HepG2 (cell line): ENCODE results near the gene CABLES2. TPM values are rescaled to one million over a fixed set of nuclear protein-coding genes. Genes with fewer than 3 reads are reported as not detected.

ENCODE experiments used
- ATAC-seq: fragments of 200-7000 bp; cut with Tn5 transposase; 3 replicates; pipeline ENCODE4 v1.9.1; 2020; ENCODE audit warnings: mild to moderate bottlenecking, moderate library complexity
- BruUV-seq: library from RNA; stranded (reverse); fragments of 400-500 nt; replicated peaks from 2 replicates; lab custom pipeline; 2021; lab: Mats Ljungman, UMichigan
- CTCF ChIA-PET: fragments of 300-600 bp; formaldehyde crosslinking; extraction: SDS; loops from one replicate; lab custom pipeline; 2021; ENCODE audit warnings: low total read pairs, inconsistent platforms, low intra/inter-chr PET ratio; lab: Yijun Ruan, JAX
- POLR2A ChIA-PET: fragments of 350-600 bp; sonication (Branson Sonifier 250); formaldehyde crosslinking; loops from one replicate; lab custom pipeline; 2020; ENCODE audit warnings: antibody characterized with exemption, inconsistent platforms; lab: Yijun Ruan, JAX
- DNase-seq: peaks from one replicate; pipeline ENCODE4 v3.0.0-alpha.2; 2015; ENCODE audit warnings: low spot score
- FAIRE-seq: peaks from 3 replicates; lab custom pipeline; 2011; peaks lifted over from hg19 to GRCh38; lab: Jason Lieb, UNC
- H2AFZ ChIP-seq: one replicate; pipeline ENCODE4 v1.6.1; 2011; ENCODE audit warnings: low read length, inconsistent platforms
- H3K27ac ChIP-seq: fragments of 300-600 bp; 3 replicates; pipeline ENCODE4 v1.8.0; 2011; ENCODE audit warnings: mixed run types, mild to moderate bottlenecking, mixed read lengths, low read length, inconsistent platforms; ENCODE audit not compliant: insufficient read depth; ENCODE audit errors: extremely low read length
- H3K27me3 ChIP-seq, 2 experiments: fragments of 200-600 bp in 1 of 2; 2 replicates in 1 of 2; 3 replicates in 1 of 2; pipeline versions ENCODE4 v1.6.0 to v1.8.0; 2011; ENCODE audit warnings: low read length in 2 of 2, mild to moderate bottlenecking in 2 of 2, moderate library complexity in 2 of 2, inconsistent platforms in 1 of 2; ENCODE audit not compliant: insufficient read depth in 2 of 2, control insufficient read depth in 1 of 2
- H3K36me3 ChIP-seq, 2 experiments: fragments of 200-600 bp in 1 of 2; replicated peaks in 1 of 2; 2 replicates in 1 of 2; 3 replicates in 1 of 2; pipeline versions ENCODE4 v1.5.1 to v1.8.0; 2011; ENCODE audit warnings: low read length in 2 of 2, inconsistent platforms in 1 of 2; ENCODE audit not compliant: insufficient read depth in 2 of 2, control insufficient read depth in 1 of 2
- H3K4me1 ChIP-seq: 2 replicates; pipeline ENCODE4 v1.5.1; 2012; ENCODE audit warnings: low read length, inconsistent platforms; ENCODE audit not compliant: insufficient read depth
- H3K4me2 ChIP-seq: 2 replicates; pipeline ENCODE4 v1.6.0; 2011; ENCODE audit warnings: low read depth, low read length, inconsistent platforms
- H3K4me3 ChIP-seq, 3 experiments: fragments of 200-600 bp in 1 of 3; sonication (generic), shearing (Covaris generic) in 1 of 3; replicated peaks in 1 of 3; 2 replicates each; pipeline ENCODE4 v1.5.1; 2011 to 2016; ENCODE audit warnings: low read length in 3 of 3, inconsistent platforms in 2 of 3, low read depth in 2 of 3, mild to moderate bottlenecking in 2 of 3, control low read depth in 1 of 3, mixed read lengths in 1 of 3; ENCODE audit not compliant: insufficient read depth in 1 of 3
- H3K79me2 ChIP-seq: one replicate; pipeline ENCODE4 v1.6.1; 2011; ENCODE audit warnings: low read length, inconsistent platforms; ENCODE audit not compliant: insufficient read depth
- H3K9ac ChIP-seq: 2 replicates; pipeline ENCODE4 v1.6.0; 2011; ENCODE audit warnings: mild to moderate bottlenecking, low read depth, low read length, inconsistent platforms; ENCODE audit not compliant: insufficient read depth
- H3K9me3 ChIP-seq: 2 replicates; pipeline ENCODE4 v1.5.1; 2012; ENCODE audit warnings: mild to moderate bottlenecking, low read length
- H4K20me1 ChIP-seq: 2 replicates; pipeline ENCODE4 v1.6.0; 2011; ENCODE audit warnings: inconsistent platforms, mild to moderate bottlenecking, low read length, moderate library complexity; ENCODE audit not compliant: insufficient read depth
- CREM ChIP-seq, 2 experiments: sonication (generic) in 1 of 2; formaldehyde crosslinking in 1 of 2; IDR thresholded peaks; 2 replicates each; pipeline versions ENCODE4 v1.4.0 to v1.6.1; 2016 to 2020; ENCODE audit warnings: antibody characterized with exemption in 1 of 2, mild to moderate bottlenecking in 1 of 2, missing genetic modification reagents in 1 of 2
- POLR2AphosphoS2 ChIP-seq: IDR thresholded peaks from 2 replicates; pipeline ENCODE4 v1.6.1; 2011; ENCODE audit warnings: low read depth, low read length, improper control_type of control experiment
- RAD21 ChIP-seq: fragments of 450-650 bp; formaldehyde crosslinking; IDR thresholded peaks from 2 replicates; pipeline ENCODE4 v1.5.0; 2020; ENCODE audit warnings: mild to moderate bottlenecking
- ZNF232 ChIP-seq: sonication (generic); formaldehyde crosslinking; IDR thresholded peaks from 2 replicates; pipeline ENCODE4 v1.4.0; 2020; ENCODE audit warnings: missing genetic modification reagents, borderline replicate concordance
- WGBS: methylation state at CpG from one replicate; pipeline ENCODE4 v1.1.6; 2017; ENCODE audit warnings: low lambda C conversion rate; 5-methylcytosine and 5-hydroxymethylcytosine counted together
- in situ Hi-C: cut with HindIII; loops from 2 replicates; pipeline ENCODE4 v1.10.0; 2017; ENCODE audit warnings: low pct_unique_long_range_greater_than_20kb; ENCODE audit not compliant: extremely low pct_ligation_motif_present
- intact Hi-C: fragments of 100-400 bp; cut with micrococcal nuclease; formaldehyde crosslinking; loops from one replicate; pipeline ENCODE4 v1.10.0; 2022; ENCODE audit not compliant: unreplicated experiment
- polyA plus RNA-seq, 8 experiments: library from polyadenylated mRNA; depleted of rRNA in 3 of 8; stranded (reverse) in 7 of 8; unstranded in 1 of 8; fragments of >200 nt; fragmentation: Illumina TruSeq in 4 of 8; extraction: Trizol in 4 of 8; gene quantifications; 2 replicates each; pipeline versions ENCODE4 v1.2.1 to v1.2.3, GENCODE V29; 2011 to 2016; ENCODE audit warnings: low read depth in 4 of 8, missing spikeins in 1 of 8, mixed read lengths in 1 of 8; ENCODE audit not compliant: insufficient read depth in 1 of 8
- total RNA-seq, 5 experiments: library from RNA; depleted of rRNA; stranded (reverse); fragments of >200 nt; fragmentation: Illumina TruSeq; extraction: Trizol; gene quantifications; 2 replicates each; pipeline ENCODE4 v1.2.3, GENCODE V29; 2016; ENCODE audit warnings: low read depth in 1 of 5
- TF ChIP-seq, protein P1 (sequence below): sonication (generic); formaldehyde crosslinking; IDR thresholded peaks from 2 replicates; pipeline ENCODE4 v1.4.0; 2020; ENCODE audit warnings: missing genetic modification reagents, borderline replicate concordance
- TF ChIP-seq, protein P2 (sequence below): sonication (generic); formaldehyde crosslinking; IDR thresholded peaks from 2 replicates; pipeline ENCODE4 v1.4.0; 2020; ENCODE audit warnings: mild to moderate bottlenecking, missing genetic modification reagents
- TF ChIP-seq, protein P3 (sequence below): sonication (generic); formaldehyde crosslinking; IDR thresholded peaks from 2 replicates; pipeline ENCODE4 v1.5.0; 2020; ENCODE audit warnings: mild to moderate bottlenecking, missing genetic modification reagents, moderate library complexity
- TF ChIP-seq, protein P4 (sequence below), 2 experiments: sonication (generic) in 1 of 2; formaldehyde crosslinking in 1 of 2; IDR thresholded peaks; 2 replicates each; pipeline versions ENCODE4 v1.6.1 to v1.9.0; 2014 to 2022; ENCODE audit warnings: antibody characterized with exemption in 1 of 2, borderline replicate concordance in 1 of 2, inconsistent platforms in 1 of 2, low read depth in 1 of 2, missing genetic modification reagents in 1 of 2

Gene CABLES2
- total and polyA plus RNA-seq, 2 of the 13 experiments (the other 11 are each of a cell fraction or from before 2014, with no cell fraction given), result 5.2 to 9.7 TPM

DNA sequence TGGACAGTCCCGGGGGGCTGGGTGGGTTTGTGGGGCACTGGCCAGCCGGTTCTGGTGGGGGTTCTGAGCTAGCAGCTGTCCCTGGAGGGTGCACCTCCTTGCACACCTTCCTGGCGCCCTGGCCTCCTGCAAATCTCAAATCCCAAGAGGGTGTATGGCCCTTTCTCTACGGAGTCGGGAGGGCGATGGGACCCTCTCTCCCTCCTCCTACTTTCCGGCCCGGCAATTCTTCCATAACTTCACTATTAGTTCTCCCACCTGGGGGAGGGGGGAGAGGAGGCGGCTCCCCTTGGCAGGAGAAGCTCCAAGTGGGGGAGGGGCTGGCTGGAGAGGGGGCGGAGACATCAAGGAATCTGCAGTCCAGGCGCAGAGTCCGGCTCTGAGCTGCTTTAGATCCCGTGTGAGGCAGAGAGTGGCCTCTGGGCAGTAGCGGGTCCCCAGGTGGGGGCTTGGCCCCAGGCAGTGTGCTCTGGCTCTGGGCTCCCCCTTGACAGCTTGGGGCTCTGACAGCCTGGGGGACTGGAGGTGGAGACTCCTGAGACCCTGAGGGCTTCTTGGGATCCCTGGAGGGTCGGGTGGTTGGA, 38.6 kb downstream of the CABLES2 start:
- Histone ChIP-seq H3K27ac (peak overlapping the region; percentile 95), H3K9ac (peak overlapping the region; percentile 90), H3K79me2 (peaks cover 32% of the 10 kb centered on the region), H3K4me1 (peaks cover 78% of the 10 kb centered on the region), H3K4me3 (peak overlapping the region; percentile 65 to 95 (median 91)), H3K27me3 (no peaks in the 10 kb centered on the region), H4K20me1 (peaks cover 20% of the 10 kb centered on the region), H3K4me2 (peak overlapping the region; percentile 97), H3K9me3 (no peaks in the 10 kb centered on the region), H3K36me3 (no peaks in the 10 kb centered on the region), H2AFZ (no peak overlapping the region)
- 0% methylated on average over 14 of the region's 15 CpGs for WGBS
- intact Hi-C loops (loop anchor here (1.0 to 10.0 kb wide), 2 partner anchors 8 to 1596 kb away; partner anchors contain the start of gene ZNF512B), in situ Hi-C loops (loop anchor here (5.0 kb wide), 1 partner anchor 66 kb away; the partner anchor contains the start of gene ADRM1)
- peak; percentile 94 for DNase-seq
- ChIA-PET CTCF (interaction anchor here (2.5 kb wide), 1 partner anchor 66 kb away, joined by 10 read pairs; the partner anchor contains the start of gene ADRM1), POLR2A (interaction anchor here (0.8 to 10.1 kb wide), 32 partner anchors 8 to 1259 kb away, joined by 3 to 187 read pairs (median 5); partner anchors contain the start of genes ADRM1 and RPS21)
- FAIRE-seq, result peak; percentile 96
- BruUV-seq, result no TSS peak
- ATAC-seq, result peak; percentile 63
- TF ChIP-seq POLR2AphosphoS2, result peak; percentile 85
- peak; percentile 37 for TF ChIP-seq RAD21 (CRISPR knock-in tag)
- TF ChIP-seq, protein P1, sequence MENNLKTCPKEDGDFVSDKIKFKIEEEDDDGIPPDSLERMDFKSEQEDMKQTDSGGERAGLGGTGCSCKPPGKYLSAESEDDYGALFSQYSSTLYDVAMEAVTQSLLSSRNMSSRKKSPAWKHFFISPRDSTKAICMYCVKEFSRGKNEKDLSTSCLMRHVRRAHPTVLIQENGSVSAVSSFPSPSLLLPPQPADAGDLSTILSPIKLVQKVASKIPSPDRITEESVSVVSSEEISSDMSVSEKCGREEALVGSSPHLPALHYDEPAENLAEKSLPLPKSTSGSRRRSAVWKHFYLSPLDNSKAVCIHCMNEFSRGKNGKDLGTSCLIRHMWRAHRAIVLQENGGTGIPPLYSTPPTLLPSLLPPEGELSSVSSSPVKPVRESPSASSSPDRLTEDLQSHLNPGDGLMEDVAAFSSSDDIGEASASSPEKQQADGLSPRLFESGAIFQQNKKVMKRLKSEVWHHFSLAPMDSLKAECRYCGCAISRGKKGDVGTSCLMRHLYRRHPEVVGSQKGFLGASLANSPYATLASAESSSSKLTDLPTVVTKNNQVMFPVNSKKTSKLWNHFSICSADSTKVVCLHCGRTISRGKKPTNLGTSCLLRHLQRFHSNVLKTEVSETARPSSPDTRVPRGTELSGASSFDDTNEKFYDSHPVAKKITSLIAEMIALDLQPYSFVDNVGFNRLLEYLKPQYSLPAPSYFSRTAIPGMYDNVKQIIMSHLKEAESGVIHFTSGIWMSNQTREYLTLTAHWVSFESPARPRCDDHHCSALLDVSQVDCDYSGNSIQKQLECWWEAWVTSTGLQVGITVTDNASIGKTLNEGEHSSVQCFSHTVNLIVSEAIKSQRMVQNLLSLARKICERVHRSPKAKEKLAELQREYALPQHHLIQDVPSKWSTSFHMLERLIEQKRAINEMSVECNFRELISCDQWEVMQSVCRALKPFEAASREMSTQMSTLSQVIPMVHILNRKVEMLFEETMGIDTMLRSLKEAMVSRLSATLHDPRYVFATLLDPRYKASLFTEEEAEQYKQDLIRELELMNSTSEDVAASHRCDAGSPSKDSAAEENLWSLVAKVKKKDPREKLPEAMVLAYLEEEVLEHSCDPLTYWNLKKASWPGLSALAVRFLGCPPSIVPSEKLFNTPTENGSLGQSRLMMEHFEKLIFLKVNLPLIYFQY (CRISPR knock-in tag), result peak; percentile 49; the same call in 1 of the 2 replicates
- TF ChIP-seq ZNF232, result no peak
- TF ChIP-seq, protein P2, sequence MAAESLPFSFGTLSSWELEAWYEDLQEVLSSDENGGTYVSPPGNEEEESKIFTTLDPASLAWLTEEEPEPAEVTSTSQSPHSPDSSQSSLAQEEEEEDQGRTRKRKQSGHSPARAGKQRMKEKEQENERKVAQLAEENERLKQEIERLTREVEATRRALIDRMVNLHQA, result no peak
- peak; percentile 38; the same call in 1 of the 2 replicates for TF ChIP-seq CREM (IDR thresholded peaks at IDR 0.05)
- no peak for TF ChIP-seq CREM (CRISPR knock-in tag; IDR thresholded peaks at IDR 0.05)
- TF ChIP-seq, protein P3, sequence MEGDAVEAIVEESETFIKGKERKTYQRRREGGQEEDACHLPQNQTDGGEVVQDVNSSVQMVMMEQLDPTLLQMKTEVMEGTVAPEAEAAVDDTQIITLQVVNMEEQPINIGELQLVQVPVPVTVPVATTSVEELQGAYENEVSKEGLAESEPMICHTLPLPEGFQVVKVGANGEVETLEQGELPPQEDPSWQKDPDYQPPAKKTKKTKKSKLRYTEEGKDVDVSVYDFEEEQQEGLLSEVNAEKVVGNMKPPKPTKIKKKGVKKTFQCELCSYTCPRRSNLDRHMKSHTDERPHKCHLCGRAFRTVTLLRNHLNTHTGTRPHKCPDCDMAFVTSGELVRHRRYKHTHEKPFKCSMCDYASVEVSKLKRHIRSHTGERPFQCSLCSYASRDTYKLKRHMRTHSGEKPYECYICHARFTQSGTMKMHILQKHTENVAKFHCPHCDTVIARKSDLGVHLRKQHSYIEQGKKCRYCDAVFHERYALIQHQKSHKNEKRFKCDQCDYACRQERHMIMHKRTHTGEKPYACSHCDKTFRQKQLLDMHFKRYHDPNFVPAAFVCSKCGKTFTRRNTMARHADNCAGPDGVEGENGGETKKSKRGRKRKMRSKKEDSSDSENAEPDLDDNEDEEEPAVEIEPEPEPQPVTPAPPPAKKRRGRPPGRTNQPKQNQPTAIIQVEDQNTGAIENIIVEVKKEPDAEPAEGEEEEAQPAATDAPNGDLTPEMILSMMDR (CRISPR knock-in tag), result no peak; the same call in 1 of the 2 replicates
- TF ChIP-seq, protein P4, sequence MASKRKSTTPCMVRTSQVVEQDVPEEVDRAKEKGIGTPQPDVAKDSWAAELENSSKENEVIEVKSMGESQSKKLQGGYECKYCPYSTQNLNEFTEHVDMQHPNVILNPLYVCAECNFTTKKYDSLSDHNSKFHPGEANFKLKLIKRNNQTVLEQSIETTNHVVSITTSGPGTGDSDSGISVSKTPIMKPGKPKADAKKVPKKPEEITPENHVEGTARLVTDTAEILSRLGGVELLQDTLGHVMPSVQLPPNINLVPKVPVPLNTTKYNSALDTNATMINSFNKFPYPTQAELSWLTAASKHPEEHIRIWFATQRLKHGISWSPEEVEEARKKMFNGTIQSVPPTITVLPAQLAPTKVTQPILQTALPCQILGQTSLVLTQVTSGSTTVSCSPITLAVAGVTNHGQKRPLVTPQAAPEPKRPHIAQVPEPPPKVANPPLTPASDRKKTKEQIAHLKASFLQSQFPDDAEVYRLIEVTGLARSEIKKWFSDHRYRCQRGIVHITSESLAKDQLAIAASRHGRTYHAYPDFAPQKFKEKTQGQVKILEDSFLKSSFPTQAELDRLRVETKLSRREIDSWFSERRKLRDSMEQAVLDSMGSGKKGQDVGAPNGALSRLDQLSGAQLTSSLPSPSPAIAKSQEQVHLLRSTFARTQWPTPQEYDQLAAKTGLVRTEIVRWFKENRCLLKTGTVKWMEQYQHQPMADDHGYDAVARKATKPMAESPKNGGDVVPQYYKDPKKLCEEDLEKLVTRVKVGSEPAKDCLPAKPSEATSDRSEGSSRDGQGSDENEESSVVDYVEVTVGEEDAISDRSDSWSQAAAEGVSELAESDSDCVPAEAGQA (IDR thresholded peaks at IDR 0.05; ENCODE audit: low read depth), result no peak
- TF ChIP-seq, protein P4 (CRISPR knock-in tag; IDR thresholded peaks at IDR 0.05; ENCODE audit: borderline replicate concordance), result no peak
